GM13977 (cell line): ENCODE measurements around the gene CMIP.

ENCODE experiments used
- DNase-seq: peaks from one replicate; pipeline ENCODE4 v3.0.0; 2012; ENCODE audit warnings: low spot score
- CTCF ChIP-seq: IDR thresholded peaks from 2 replicates; pipeline ENCODE4 v1.5.1; 2012; ENCODE audit warnings: mild to moderate bottlenecking, control low read depth; ENCODE audit not compliant: insufficient read depth; ENCODE audit errors: extremely low read depth, missing control alignments
- in situ Hi-C: fragments of 300-500 bp; cut with MboI; formaldehyde crosslinking; loops from one replicate; pipeline ENCODE4 v1.12.0; 2022; ENCODE audit warnings: low sequenced_read_pairs, low pct_unique_long_range_greater_than_20kb, mixed read lengths, inconsistent platforms; ENCODE audit not compliant: unreplicated experiment

The CMIP gene

GRCh38 chr16:81467072-81467471 is 22.5 kb downstream of the CMIP start:
- in situ Hi-C loops, result no loop called here
- no peak for TF ChIP-seq CTCF
- no peak for DNase-seq

- no peak for DNase-seq
- no peak for TF ChIP-seq CTCF
- in situ Hi-C loops, result no loop called here
Measured at GRCh38 chr16:81467815-81468214, 23.2 kb downstream of the CMIP start.

GRCh38 chr16:81468269-81468902 is 23.8 kb downstream of the CMIP start:
- in situ Hi-C loops, result no loop called here
- TF ChIP-seq CTCF, result no peak
- DNase-seq, result no peak

- DNase-seq, result no peak
- no peak for TF ChIP-seq CTCF
- in situ Hi-C loops, result no loop called here
Measured at GRCh38 chr16:81469183-81469677, 24.6 kb downstream of the CMIP start.

GRCh38 chr16:81469710-81470535 is 25.3 kb downstream of the CMIP start:
- DNase-seq, result peak; percentile 70
- TF ChIP-seq CTCF, result no peak
- in situ Hi-C loops, result no loop called here

GRCh38 chr16:81470796-81471636 is 26.4 kb downstream of the CMIP start:
- DNase-seq, result no peak
- in situ Hi-C loops, result no loop called here
- TF ChIP-seq CTCF, result no peak
